Coronary artery (tissue), 2 donors: ENCODE data around the gene FSD1.
"Not testable (repeated sequence)": the region's sequence is repeated elsewhere in the genome, so short reads cannot be mapped to it uniquely, and the experiment has no call there.

Experiments used
- DNase-seq: peaks from one replicate; pipeline ENCODE4 v3.0.0-alpha.2; 2017; ENCODE audit warnings: low spot score
- H3K27ac ChIP-seq, 2 donors: fragments of 200-600 bp; sonication (generic); one replicate each; pipeline ENCODE4 v1.5.1; 2016 to 2019
- H3K4me3 ChIP-seq: fragments of 200-600 bp; sonication (generic); 2 replicates; pipeline ENCODE4 v1.5.1; 2016; ENCODE audit warnings: mild to moderate bottlenecking, moderate library complexity
- TF ChIP-seq, protein P1 (sequence below): fragments of 200-600 bp; sonication (generic); IDR thresholded peaks from one replicate; pipeline ENCODE4 v1.5.1; 2019; ENCODE audit warnings: antibody characterized with exemption

FSD1 gene

DNA sequence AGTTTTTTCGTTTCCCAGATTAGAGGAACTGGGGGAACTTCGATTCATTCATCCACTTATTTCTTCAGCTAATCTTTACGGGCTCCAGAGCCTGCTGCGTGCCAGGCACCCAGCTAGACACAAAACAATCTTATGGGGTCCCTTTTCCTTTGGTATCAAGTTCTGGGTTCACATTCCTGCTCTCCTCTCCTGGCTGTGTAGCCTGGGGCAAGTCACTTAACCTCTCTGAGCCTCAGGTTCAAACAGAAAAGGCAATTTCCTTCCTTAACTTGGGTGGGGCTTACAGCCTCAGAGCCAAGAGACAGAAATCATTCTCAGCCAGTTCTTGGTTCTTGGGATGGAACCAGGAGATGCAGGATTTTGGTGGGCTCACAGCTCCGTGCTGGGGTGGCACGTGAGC, 19.4 kb upstream of the FSD1 start:
- H3K27ac ChIP-seq, result no peak overlapping the region
- H3K4me3 ChIP-seq, result no peak overlapping the region
- TF ChIP-seq, protein P1, sequence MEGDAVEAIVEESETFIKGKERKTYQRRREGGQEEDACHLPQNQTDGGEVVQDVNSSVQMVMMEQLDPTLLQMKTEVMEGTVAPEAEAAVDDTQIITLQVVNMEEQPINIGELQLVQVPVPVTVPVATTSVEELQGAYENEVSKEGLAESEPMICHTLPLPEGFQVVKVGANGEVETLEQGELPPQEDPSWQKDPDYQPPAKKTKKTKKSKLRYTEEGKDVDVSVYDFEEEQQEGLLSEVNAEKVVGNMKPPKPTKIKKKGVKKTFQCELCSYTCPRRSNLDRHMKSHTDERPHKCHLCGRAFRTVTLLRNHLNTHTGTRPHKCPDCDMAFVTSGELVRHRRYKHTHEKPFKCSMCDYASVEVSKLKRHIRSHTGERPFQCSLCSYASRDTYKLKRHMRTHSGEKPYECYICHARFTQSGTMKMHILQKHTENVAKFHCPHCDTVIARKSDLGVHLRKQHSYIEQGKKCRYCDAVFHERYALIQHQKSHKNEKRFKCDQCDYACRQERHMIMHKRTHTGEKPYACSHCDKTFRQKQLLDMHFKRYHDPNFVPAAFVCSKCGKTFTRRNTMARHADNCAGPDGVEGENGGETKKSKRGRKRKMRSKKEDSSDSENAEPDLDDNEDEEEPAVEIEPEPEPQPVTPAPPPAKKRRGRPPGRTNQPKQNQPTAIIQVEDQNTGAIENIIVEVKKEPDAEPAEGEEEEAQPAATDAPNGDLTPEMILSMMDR, result no peak
- no peak for DNase-seq

DNA sequence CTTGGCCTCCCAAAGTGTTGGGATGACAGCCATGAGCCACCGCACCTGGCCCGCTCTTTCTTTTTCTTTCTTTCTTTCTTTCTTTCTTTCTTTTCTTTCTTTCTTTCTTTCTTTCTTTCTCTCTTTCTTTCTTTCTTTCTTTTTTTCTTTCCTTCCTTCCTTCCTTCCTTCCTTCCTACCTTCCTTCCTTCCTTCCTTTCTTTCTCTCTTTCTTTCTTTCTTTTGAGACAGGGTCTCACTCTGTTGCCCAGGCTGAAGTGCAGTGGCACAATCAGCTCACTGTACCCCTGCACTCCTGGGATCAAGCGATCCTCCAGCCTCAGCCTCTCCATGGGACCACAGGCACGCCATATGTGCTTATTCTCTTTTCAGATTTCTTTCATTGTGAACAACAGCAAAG, 18.3 kb upstream of the FSD1 start:
- H3K4me3 ChIP-seq, H3K27ac ChIP-seq, DNase-seq: not testable (repeated sequence)

DNA sequence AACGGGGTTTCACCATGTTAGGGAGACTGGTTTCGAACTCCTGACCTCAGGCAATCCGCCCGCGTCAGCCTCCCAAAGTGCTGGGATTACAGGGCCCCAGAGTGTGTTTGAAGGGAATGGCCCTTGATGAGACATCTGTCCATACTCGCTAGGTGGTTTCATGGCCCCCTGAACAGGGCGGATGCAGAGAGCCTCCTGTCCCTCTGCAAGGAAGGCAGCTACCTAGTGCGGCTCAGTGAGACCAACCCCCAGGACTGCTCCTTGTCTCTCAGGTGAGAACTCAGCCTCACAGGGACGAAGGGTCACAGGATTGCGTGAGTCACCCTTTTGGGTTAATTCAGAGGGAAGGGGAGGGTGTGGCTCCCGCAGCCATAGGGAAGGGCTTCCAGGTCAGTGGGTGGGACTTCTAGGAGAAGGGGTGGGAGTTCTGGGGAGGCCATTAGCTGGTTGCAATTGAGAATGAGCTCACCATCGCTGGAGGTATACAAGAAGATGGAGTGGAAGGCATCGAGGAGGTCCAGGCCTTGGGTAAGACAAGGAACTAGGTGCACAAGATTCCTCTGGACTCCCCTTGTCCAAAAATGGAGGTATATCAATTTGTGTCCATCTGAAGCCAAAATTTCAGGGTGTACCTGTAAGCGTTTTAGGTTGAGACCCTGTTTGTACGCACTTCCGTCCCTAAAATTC, 16.2 kb upstream of the FSD1 start:
- Histone ChIP-seq H3K27ac (no peak overlapping the region), H3K4me3 (no peak overlapping the region)
- no peak for DNase-seq
- TF ChIP-seq, protein P1, result no peak

DNA sequence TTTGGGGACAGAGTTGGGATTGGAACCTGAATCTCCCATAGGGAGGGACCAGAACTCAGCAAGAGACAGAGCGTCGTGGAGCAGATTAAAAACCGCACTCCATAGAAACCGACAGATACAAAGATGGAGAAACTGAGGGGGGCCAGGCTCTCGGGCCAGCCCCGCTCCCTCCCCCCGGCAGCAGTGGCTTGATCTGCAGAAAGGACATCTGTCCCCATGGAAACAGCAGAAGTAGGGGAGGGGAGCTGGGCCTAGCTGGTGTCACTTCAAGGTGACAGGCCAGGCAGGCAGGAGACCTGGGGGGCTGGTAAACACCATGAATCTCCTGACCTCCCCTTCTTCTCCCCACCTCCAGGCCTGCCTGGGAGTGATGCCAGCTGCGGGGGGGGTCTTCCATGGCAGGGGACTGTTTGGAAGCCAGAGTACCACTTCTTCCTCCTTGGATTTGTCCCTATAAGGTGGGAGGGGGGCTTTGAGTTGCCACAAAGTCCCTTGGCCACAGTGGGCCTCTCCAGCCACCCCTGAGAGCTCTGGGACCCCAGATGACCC, 13.1 kb upstream of the FSD1 start:
- Histone ChIP-seq H3K27ac (no peak overlapping the region), H3K4me3 (no peak overlapping the region)
- TF ChIP-seq, protein P1, result no peak
- DNase-seq, result no peak

DNA sequence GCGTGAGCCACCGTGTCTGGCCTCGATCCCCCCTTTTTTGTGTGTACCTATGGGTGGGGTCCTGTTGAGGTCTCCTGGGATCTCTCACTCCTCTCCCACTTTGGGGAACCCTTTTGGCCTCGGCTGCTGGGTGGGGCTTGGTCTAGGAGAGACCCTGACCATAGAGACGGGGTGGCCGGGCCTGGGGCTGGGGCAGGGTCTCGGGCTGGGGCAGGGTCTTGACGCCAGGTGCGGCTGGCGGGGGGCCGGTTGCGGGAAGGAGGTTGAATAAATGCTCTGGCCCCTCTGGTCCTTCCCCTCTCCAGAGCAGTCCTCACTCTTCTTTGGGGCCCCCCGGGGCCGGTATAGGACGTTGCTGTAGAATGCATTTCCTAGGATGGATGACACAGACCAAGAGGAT, 11.9 kb upstream of the FSD1 start:
- no peak overlapping the region for H3K27ac ChIP-seq
- TF ChIP-seq, protein P1, result no peak
- DNase-seq, result no peak
- H3K4me3 ChIP-seq, result no peak overlapping the region

DNA sequence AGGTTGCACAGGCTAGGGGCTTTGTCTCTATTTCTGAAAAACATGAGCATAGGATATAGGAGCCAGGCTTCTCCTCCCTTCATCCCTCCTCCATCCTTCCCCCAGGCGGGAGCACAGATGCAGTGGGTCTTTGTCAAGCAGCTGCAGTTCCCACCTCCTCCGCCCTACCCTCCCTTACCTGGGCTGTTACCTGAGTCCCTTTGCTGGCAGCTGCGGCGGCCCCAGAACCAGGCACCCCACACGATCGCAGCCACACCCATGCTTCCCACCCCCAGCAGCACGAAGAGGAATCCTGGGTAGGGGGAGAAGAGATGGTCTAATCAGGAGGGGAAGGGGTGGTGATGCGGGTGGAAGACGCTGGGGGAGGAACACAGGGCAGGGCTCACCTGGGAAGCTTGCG, 10.0 kb upstream of the FSD1 start:
- Histone ChIP-seq H3K27ac (no peak overlapping the region), H3K4me3 (no peak overlapping the region)
- DNase-seq, result no peak
- TF ChIP-seq, protein P1, result no peak

DNA sequence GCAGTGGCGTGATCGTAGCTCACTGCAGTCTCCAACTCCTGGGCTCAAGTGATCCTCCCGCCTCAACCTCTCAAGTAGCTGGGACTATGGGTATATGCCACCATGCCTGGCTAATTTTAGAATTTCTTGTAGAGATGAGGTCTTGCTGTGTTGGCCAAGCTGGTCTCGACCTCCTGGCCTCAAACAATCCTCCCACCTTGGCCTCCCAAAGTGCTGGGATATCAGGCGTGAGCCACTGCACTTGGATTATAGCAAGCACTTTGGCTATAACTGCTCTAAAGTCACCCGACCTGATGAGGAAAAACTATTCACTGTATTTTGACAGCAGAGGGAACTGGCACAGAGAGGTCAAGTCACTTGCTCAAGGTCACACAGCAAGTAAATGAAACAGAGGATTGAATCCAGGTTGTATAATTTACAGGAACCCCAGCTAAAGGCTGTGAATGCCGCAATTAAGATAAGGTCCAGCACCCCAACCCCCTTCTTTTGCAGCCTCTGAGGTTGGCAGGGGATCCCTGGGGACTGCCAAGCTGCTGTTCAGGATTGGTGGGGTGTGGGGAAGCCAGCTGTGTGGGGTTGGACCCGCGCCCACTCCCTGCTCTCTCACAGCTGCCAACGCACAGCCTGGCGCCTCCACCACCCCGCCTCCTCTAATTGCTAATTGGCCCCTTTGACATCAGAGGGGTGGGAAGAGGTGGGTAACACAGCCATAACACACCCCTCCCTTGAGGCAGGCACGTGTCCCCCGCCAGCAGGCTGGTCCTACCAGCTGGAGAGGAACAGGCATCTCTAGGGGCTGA, 8.2 kb upstream of the FSD1 start:
- no peak overlapping the region for H3K4me3 ChIP-seq
- no peak overlapping the region for H3K27ac ChIP-seq
- DNase-seq, result no peak
- TF ChIP-seq, protein P1, result no peak
